GM23338 (cell line): ENCODE measurements around the gene OR8D1. TPM values are rescaled to one million over a fixed set of nuclear protein-coding genes. Genes with fewer than 3 reads are reported as not detected.

Experiments used
- ATAC-seq: fragments of 200-7000 bp; cut with Tn5 transposase; 3 replicates; pipeline ENCODE4 v1.9.1; 2020
- DNase-seq: peaks from one replicate; pipeline ENCODE4 v3.0.0-alpha.2; 2015; ENCODE audit warnings: low spot score
- H2AFZ ChIP-seq: fragments of 200-600 bp; sonication (generic); 2 replicates; pipeline ENCODE4 v1.8.0; 2016; ENCODE audit warnings: antibody characterized with exemption, mild to moderate bottlenecking, moderate library complexity
- H3F3A ChIP-seq: fragments of 200-600 bp; sonication (generic); replicated peaks from 2 replicates; pipeline ENCODE4 v1.8.0; 2017; ENCODE audit warnings: antibody characterized with exemption, mixed run types, low read depth
- H3K27ac ChIP-seq: fragments of 200-600 bp; sonication (generic); 2 replicates; pipeline ENCODE4 v1.6.1; 2016; ENCODE audit warnings: low read depth
- H3K27me3 ChIP-seq: fragments of 200-600 bp; sonication (generic); 2 replicates; pipeline ENCODE4 v1.8.0; 2016; ENCODE audit warnings: mild to moderate bottlenecking, mixed run types, moderate library complexity; ENCODE audit not compliant: insufficient read depth
- H3K36me3 ChIP-seq: fragments of 200-600 bp; sonication (generic); 2 replicates; pipeline ENCODE4 v1.8.0; 2016; ENCODE audit warnings: mild to moderate bottlenecking; ENCODE audit not compliant: insufficient read depth
- H3K4me1 ChIP-seq: fragments of 200-600 bp; sonication (generic); 2 replicates; pipeline ENCODE4 v1.8.0; 2016; ENCODE audit warnings: mild to moderate bottlenecking, moderate library complexity; ENCODE audit not compliant: insufficient read depth
- H3K4me2 ChIP-seq: fragments of 200-600 bp; sonication (generic); 2 replicates; pipeline ENCODE4 v1.7.1; 2017; ENCODE audit warnings: mixed run types
- H3K4me3 ChIP-seq: fragments of 200-600 bp; sonication (generic); 2 replicates; pipeline ENCODE4 v1.6.1; 2016; ENCODE audit warnings: mixed run types
- H3K79me2 ChIP-seq: fragments of 200-600 bp; sonication (generic); replicated peaks from 2 replicates; pipeline ENCODE4 v1.8.0; 2017; ENCODE audit warnings: mild to moderate bottlenecking; ENCODE audit not compliant: insufficient read depth
- H3K9me2 ChIP-seq: fragments of 200-600 bp; sonication (generic); 2 replicates; pipeline ENCODE4 v1.8.0; 2017; ENCODE audit not compliant: insufficient read depth
- H4K20me1 ChIP-seq: fragments of 200-600 bp; sonication (generic); replicated peaks from 2 replicates; pipeline ENCODE4 v1.8.0; 2017; ENCODE audit warnings: mild to moderate bottlenecking; ENCODE audit not compliant: insufficient read depth
- H3K27ac Mint-ChIP-seq: 2 replicates; pipeline ENCODE4 v1.8.0; 2020; ENCODE audit warnings: inconsistent platforms, mild to moderate bottlenecking, moderate library complexity, mixed read lengths
- H3K27me3 Mint-ChIP-seq: 3 replicates; pipeline ENCODE4 v1.8.0; 2022; ENCODE audit warnings: low read depth, mild to moderate bottlenecking, moderate library complexity, mixed read lengths, inconsistent platforms; ENCODE audit not compliant: insufficient read depth, poor library complexity
- H3K36me3 Mint-ChIP-seq: 3 replicates; pipeline ENCODE4 v1.8.0; 2021; ENCODE audit warnings: low read depth, mild to moderate bottlenecking, inconsistent platforms, moderate library complexity, mixed read lengths
- H3K4me1 Mint-ChIP-seq: 3 replicates; pipeline ENCODE4 v1.8.0; 2020; ENCODE audit warnings: mild to moderate bottlenecking, inconsistent platforms, mixed read lengths
- H3K4me3 Mint-ChIP-seq: 3 replicates; pipeline ENCODE4 v1.8.0; 2021; ENCODE audit warnings: moderate library complexity, mild to moderate bottlenecking, inconsistent platforms, mixed read lengths
- H3K9me3 Mint-ChIP-seq: 3 replicates; pipeline ENCODE4 v1.8.0; 2020; ENCODE audit warnings: moderate library complexity, mild to moderate bottlenecking, inconsistent platforms, mixed read lengths
- EZH2 ChIP-seq: fragments of 200-600 bp; sonication (generic); IDR thresholded peaks from one replicate; pipeline ENCODE4 v1.8.0; 2017; ENCODE audit warnings: antibody characterized with exemption, mild to moderate bottlenecking, low read depth; ENCODE audit not compliant: unreplicated experiment
- JUNB ChIP-seq: IDR thresholded peaks from one replicate; pipeline ENCODE4 v1.6.1; 2016; ENCODE audit warnings: antibody characterized with exemption; ENCODE audit not compliant: unreplicated experiment
- STAT1 ChIP-seq: IDR thresholded peaks from one replicate; pipeline ENCODE4 v1.6.1; 2016; ENCODE audit warnings: antibody characterized with exemption; ENCODE audit not compliant: unreplicated experiment
- ZNF331 ChIP-seq: fragments of 250-450 bp; sonication (Bioruptor Pico); IDR thresholded peaks from 2 replicates; pipeline ENCODE4 v1.5.0; 2020; ENCODE audit warnings: low read depth, mild to moderate bottlenecking, moderate library complexity
- polyA plus RNA-seq: library from polyadenylated mRNA; unstranded; fragments of >200 nt; fragmentation: Nextera tagmentation; extraction: Ambion mirVana; gene quantifications from 2 replicates; pipeline ENCODE4 v1.2.1, GENCODE V29; 2016
- total RNA-seq: library from RNA; depleted of rRNA; stranded (reverse); fragments of >200 nt; shearing (Covaris generic); gene quantifications from 2 replicates; pipeline ENCODE4 v1.2.3, GENCODE V29; 2014
- TF ChIP-seq, protein P1 (sequence below): fragments of 250-450 bp; sonication (Bioruptor Pico); IDR thresholded peaks from 2 replicates; pipeline ENCODE4 v1.5.0; 2020; ENCODE audit warnings: mild to moderate bottlenecking, moderate library complexity
- TF ChIP-seq, protein P2 (sequence below): IDR thresholded peaks from one replicate; pipeline ENCODE4 v1.6.1; 2018; ENCODE audit warnings: antibody characterized with exemption; ENCODE audit not compliant: unreplicated experiment

OR8D1 gene
- total and polyA plus RNA-seq, 2 experiments from 2014 or later = not detected

DNA sequence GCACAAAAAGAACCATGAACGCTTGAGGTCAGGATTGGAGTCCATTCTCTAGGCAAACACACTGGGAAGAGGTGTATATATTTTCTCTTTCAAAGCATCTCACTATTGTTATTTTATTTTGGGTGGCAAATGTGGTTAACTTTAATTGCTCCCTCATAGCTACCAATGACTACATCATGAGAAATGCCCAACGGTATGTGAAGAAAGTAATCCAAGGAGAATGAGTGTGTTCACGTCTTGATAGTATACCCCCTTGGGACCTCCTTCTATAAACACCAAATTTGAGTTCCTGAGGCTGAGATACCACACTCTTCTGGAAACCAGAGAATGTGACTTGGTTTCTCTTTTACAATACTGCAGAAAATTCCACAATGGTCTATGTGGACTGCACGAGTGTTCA, 15.8 kb downstream of the OR8D1 start (continued):
- TF ChIP-seq, protein P1, sequence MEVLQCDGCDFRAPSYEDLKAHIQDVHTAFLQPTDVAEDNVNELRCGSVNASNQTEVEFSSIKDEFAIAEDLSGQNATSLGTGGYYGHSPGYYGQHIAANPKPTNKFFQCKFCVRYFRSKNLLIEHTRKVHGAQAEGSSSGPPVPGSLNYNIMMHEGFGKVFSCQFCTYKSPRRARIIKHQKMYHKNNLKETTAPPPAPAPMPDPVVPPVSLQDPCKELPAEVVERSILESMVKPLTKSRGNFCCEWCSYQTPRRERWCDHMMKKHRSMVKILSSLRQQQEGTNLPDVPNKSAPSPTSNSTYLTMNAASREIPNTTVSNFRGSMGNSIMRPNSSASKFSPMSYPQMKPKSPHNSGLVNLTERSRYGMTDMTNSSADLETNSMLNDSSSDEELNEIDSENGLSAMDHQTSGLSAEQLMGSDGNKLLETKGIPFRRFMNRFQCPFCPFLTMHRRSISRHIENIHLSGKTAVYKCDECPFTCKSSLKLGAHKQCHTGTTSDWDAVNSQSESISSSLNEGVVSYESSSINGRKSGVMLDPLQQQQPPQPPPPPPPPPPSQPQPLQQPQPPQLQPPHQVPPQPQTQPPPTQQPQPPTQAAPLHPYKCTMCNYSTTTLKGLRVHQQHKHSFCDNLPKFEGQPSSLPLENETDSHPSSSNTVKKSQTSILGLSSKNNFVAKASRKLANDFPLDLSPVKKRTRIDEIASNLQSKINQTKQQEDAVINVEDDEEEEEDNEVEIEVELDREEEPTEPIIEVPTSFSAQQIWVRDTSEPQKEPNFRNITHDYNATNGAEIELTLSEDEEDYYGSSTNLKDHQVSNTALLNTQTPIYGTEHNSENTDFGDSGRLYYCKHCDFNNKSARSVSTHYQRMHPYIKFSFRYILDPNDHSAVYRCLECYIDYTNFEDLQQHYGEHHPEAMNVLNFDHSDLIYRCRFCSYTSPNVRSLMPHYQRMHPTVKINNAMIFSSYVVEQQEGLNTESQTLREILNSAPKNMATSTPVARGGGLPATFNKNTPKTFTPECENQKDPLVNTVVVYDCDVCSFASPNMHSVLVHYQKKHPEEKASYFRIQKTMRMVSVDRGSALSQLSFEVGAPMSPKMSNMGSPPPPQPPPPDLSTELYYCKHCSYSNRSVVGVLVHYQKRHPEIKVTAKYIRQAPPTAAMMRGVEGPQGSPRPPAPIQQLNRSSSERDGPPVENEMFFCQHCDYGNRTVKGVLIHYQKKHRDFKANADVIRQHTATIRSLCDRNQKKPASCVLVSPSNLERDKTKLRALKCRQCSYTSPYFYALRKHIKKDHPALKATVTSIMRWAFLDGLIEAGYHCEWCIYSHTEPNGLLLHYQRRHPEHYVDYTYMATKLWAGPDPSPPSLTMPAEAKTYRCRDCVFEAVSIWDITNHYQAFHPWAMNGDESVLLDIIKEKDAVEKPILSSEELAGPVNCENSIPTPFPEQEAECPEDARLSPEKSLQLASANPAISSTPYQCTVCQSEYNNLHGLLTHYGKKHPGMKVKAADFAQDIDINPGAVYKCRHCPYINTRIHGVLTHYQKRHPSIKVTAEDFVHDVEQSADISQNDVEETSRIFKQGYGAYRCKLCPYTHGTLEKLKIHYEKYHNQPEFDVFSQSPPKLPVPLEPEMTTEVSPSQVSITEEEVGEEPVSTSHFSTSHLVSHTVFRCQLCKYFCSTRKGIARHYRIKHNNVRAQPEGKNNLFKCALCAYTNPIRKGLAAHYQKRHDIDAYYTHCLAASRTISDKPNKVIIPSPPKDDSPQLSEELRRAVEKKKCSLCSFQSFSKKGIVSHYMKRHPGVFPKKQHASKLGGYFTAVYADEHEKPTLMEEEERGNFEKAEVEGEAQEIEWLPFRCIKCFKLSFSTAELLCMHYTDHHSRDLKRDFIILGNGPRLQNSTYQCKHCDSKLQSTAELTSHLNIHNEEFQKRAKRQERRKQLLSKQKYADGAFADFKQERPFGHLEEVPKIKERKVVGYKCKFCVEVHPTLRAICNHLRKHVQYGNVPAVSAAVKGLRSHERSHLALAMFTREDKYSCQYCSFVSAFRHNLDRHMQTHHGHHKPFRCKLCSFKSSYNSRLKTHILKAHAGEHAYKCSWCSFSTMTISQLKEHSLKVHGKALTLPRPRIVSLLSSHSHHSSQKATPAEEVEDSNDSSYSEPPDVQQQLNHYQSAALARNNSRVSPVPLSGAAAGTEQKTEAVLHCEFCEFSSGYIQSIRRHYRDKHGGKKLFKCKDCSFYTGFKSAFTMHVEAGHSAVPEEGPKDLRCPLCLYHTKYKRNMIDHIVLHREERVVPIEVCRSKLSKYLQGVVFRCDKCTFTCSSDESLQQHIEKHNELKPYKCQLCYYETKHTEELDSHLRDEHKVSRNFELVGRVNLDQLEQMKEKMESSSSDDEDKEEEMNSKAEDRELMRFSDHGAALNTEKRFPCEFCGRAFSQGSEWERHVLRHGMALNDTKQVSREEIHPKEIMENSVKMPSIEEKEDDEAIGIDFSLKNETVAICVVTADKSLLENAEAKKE (CRISPR knock-in tag) = no peak
- TF ChIP-seq JUNB = no peak

DNA sequence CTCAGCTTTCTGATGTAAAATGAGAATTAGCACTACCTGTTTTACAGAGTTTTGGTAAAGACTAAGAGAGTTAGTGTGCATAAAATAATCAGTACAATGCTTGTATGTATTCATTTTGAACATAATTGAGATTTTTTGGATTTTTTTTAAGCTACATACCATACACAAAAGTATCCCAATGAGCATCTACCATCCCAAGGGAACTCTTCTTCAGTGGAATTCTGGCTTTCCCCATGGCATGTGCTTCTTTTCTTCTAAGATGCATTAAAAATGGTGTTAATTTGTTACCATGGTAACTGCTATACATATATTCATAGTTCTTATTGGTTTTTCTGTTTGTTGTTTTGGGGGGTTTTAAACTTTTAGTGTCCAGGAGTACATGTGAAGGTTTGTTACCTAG, 17.7 kb downstream of the OR8D1 start:
- no peak overlapping the region for H3K4me3 Mint-ChIP-seq
- ATAC-seq = no peak
- H3K36me3 Mint-ChIP-seq = no peaks in the 10 kb centered on the region
- TF ChIP-seq, protein P1 (CRISPR knock-in tag) = no peak
- TF ChIP-seq EZH2 (no peak), STAT1 (no peak), ZNF331 (CRISPR knock-in tag) (no peak)
- TF ChIP-seq, protein P2, sequence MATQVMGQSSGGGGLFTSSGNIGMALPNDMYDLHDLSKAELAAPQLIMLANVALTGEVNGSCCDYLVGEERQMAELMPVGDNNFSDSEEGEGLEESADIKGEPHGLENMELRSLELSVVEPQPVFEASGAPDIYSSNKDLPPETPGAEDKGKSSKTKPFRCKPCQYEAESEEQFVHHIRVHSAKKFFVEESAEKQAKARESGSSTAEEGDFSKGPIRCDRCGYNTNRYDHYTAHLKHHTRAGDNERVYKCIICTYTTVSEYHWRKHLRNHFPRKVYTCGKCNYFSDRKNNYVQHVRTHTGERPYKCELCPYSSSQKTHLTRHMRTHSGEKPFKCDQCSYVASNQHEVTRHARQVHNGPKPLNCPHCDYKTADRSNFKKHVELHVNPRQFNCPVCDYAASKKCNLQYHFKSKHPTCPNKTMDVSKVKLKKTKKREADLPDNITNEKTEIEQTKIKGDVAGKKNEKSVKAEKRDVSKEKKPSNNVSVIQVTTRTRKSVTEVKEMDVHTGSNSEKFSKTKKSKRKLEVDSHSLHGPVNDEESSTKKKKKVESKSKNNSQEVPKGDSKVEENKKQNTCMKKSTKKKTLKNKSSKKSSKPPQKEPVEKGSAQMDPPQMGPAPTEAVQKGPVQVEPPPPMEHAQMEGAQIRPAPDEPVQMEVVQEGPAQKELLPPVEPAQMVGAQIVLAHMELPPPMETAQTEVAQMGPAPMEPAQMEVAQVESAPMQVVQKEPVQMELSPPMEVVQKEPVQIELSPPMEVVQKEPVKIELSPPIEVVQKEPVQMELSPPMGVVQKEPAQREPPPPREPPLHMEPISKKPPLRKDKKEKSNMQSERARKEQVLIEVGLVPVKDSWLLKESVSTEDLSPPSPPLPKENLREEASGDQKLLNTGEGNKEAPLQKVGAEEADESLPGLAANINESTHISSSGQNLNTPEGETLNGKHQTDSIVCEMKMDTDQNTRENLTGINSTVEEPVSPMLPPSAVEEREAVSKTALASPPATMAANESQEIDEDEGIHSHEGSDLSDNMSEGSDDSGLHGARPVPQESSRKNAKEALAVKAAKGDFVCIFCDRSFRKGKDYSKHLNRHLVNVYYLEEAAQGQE = no peak

More for the DNA sequence above, 17.7 kb downstream of the OR8D1 start:
- Histone ChIP-seq H3K4me3 (no peak overlapping the region), H2AFZ (no peak overlapping the region), H4K20me1 (no peaks in the 10 kb centered on the region), H3K4me2 (no peak overlapping the region), H3K27me3 (no peaks in the 10 kb centered on the region), H3K4me1 (peaks cover 6% of the 10 kb centered on the region; the same call in 1 of the 2 replicates), H3K79me2 (no peaks in the 10 kb centered on the region), H3F3A (no peaks in the 10 kb centered on the region), H3K36me3 (no peaks in the 10 kb centered on the region), H3K27ac (no peak overlapping the region), H3K9me2 (no peaks in the 10 kb centered on the region)
- Mint-ChIP-seq H3K27ac (no peak overlapping the region), H3K9me3 (no peaks in the 10 kb centered on the region; the same call in 2 of the 3 replicates), H3K27me3 (no peaks in the 10 kb centered on the region), H3K4me1 (no peaks in the 10 kb centered on the region)
- DNase-seq = no peak
